H9 (cell line): ENCODE data around the gene PRMT7. TPM values are rescaled to one million over a fixed set of nuclear protein-coding genes. Genes with fewer than 3 reads are reported as not detected.

ENCODE experiments used
- DNase-seq: peaks from one replicate; pipeline ENCODE4 v3.0.0-alpha.2; 2017
- H2AFZ ChIP-seq: one replicate; pipeline ENCODE4 v1.6.1; 2013; ENCODE audit warnings: mild to moderate bottlenecking, low read length, control low read depth, moderate library complexity
- H2AK5ac ChIP-seq: 2 replicates; pipeline ENCODE4 v1.6.1; 2013; ENCODE audit warnings: low read length, control low read depth, mixed read lengths; ENCODE audit not compliant: insufficient read length
- H2BK120ac ChIP-seq: one replicate; pipeline ENCODE4 v1.6.1; 2013; ENCODE audit warnings: low read depth, mild to moderate bottlenecking, low read length, control low read depth, inconsistent platforms; ENCODE audit not compliant: poor library complexity, severe bottlenecking
- H2BK12ac ChIP-seq: 2 replicates; pipeline ENCODE4 v1.6.1; 2013; ENCODE audit warnings: low read length, control low read depth, mixed read lengths, low read depth; ENCODE audit not compliant: insufficient read length
- H2BK15ac ChIP-seq: 2 replicates; pipeline ENCODE4 v1.6.1; 2013; ENCODE audit warnings: low read depth, low read length, control low read depth
- H2BK20ac ChIP-seq: one replicate; pipeline ENCODE4 v1.6.1; 2013; ENCODE audit warnings: low read depth, mild to moderate bottlenecking, low read length, control low read depth, inconsistent platforms; ENCODE audit not compliant: poor library complexity, severe bottlenecking
- H2BK5ac ChIP-seq: 2 replicates; pipeline ENCODE4 v1.6.1; 2013; ENCODE audit warnings: low read length, control low read depth, mixed read lengths; ENCODE audit not compliant: insufficient read length
- H3K14ac ChIP-seq: 2 replicates; pipeline ENCODE4 v1.6.1; 2013; ENCODE audit warnings: low read length, control low read depth; ENCODE audit not compliant: insufficient read depth
- H3K18ac ChIP-seq: 2 replicates; pipeline ENCODE4 v1.6.1; 2013; ENCODE audit warnings: low read depth, mild to moderate bottlenecking, mixed read lengths, low read length, control low read depth; ENCODE audit not compliant: insufficient read length
- H3K23ac ChIP-seq: 2 replicates; pipeline ENCODE4 v1.6.1; 2013; ENCODE audit warnings: low read length, control low read depth, mixed read lengths, low read depth; ENCODE audit not compliant: insufficient read length
- H3K23me2 ChIP-seq: 2 replicates; pipeline ENCODE4 v1.6.1; 2013; ENCODE audit warnings: low read depth, mild to moderate bottlenecking, mixed read lengths, low read length, control low read depth; ENCODE audit not compliant: insufficient read length, poor library complexity, severe bottlenecking
- H3K27ac ChIP-seq: 2 replicates; pipeline ENCODE4 v1.5.1; 2013; ENCODE audit warnings: low read length, control low read depth, mixed read lengths, low read depth; ENCODE audit not compliant: insufficient read length
- H3K27me3 ChIP-seq: 2 replicates; pipeline ENCODE4 v1.6.1; 2013; ENCODE audit warnings: low read length, control low read depth, inconsistent platforms; ENCODE audit not compliant: insufficient read depth
- H3K4ac ChIP-seq: 2 replicates; pipeline ENCODE4 v1.6.1; 2013; ENCODE audit warnings: low read depth, mild to moderate bottlenecking, control low read depth, inconsistent platforms, low read length, moderate library complexity
- H3K4me1 ChIP-seq: 2 replicates; pipeline ENCODE4 v1.6.1; 2013; ENCODE audit warnings: low read length, control low read depth, inconsistent platforms; ENCODE audit not compliant: insufficient read depth
- H3K4me2 ChIP-seq: 2 replicates; pipeline ENCODE4 v1.6.1; 2013; ENCODE audit warnings: low read length, control low read depth, mixed read lengths; ENCODE audit not compliant: insufficient read length, insufficient read depth
- H3K56ac ChIP-seq: 2 replicates; pipeline ENCODE4 v1.6.1; 2013; ENCODE audit warnings: low read depth, mild to moderate bottlenecking, mixed read lengths, low read length, control low read depth; ENCODE audit not compliant: insufficient read length
- H3K79me1 ChIP-seq: 2 replicates; pipeline ENCODE4 v1.6.1; 2013; ENCODE audit warnings: low read depth, mild to moderate bottlenecking, moderate library complexity, low read length, control low read depth, inconsistent platforms; ENCODE audit not compliant: insufficient read depth, poor library complexity, severe bottlenecking
- H3K79me2 ChIP-seq: 2 replicates; pipeline ENCODE4 v1.6.1; 2013; ENCODE audit warnings: low read length, control low read depth, inconsistent platforms; ENCODE audit not compliant: insufficient read depth
- H3K9ac ChIP-seq: 2 replicates; pipeline ENCODE4 v1.6.1; 2013; ENCODE audit warnings: low read length, control low read depth, mixed read lengths; ENCODE audit not compliant: insufficient read length; ENCODE audit errors: extremely low read depth
- H3K9me3 ChIP-seq: one replicate; pipeline ENCODE4 v1.6.1; 2013; ENCODE audit warnings: low read depth, low read length, inconsistent platforms; ENCODE audit not compliant: control insufficient read depth
- H3T11ph ChIP-seq: one replicate; pipeline ENCODE4 v1.6.1; 2013; ENCODE audit warnings: mild to moderate bottlenecking, low read length, control low read depth, inconsistent platforms
- H4K20me1 ChIP-seq: one replicate; pipeline ENCODE4 v1.6.1; 2013; ENCODE audit not compliant: control insufficient read depth, insufficient read length, insufficient read depth
- H4K5ac ChIP-seq: 2 replicates; pipeline ENCODE4 v1.6.1; 2013; ENCODE audit warnings: low read depth, mild to moderate bottlenecking, mixed read lengths, low read length, control low read depth; ENCODE audit not compliant: insufficient read length
- H4K8ac ChIP-seq: replicated peaks from 2 replicates; pipeline ENCODE4 v1.6.1; 2013; ENCODE audit warnings: low read length, control low read depth, mixed read lengths, low read depth; ENCODE audit not compliant: insufficient read length
- H4K91ac ChIP-seq: 2 replicates; pipeline ENCODE4 v1.6.1; 2013; ENCODE audit warnings: low read depth, mild to moderate bottlenecking, moderate library complexity, mixed read lengths, low read length, control low read depth; ENCODE audit not compliant: insufficient read length
- H3K27ac Mint-ChIP-seq, 3 experiments: 2 replicates in 2 of 3; 3 replicates in 1 of 3; pipeline ENCODE4 v1.8.0; 2020 to 2021; ENCODE audit warnings: mixed read lengths in 3 of 3, mild to moderate bottlenecking in 1 of 3, moderate library complexity in 1 of 3
- H3K27me3 Mint-ChIP-seq: 2 replicates; pipeline ENCODE4 v1.8.0; 2021; ENCODE audit warnings: low read depth, mild to moderate bottlenecking, moderate library complexity, mixed read lengths
- H3K36me3 Mint-ChIP-seq, 3 experiments: 2 replicates in 2 of 3; 3 replicates in 1 of 3; pipeline ENCODE4 v1.8.0; 2020 to 2021; ENCODE audit warnings: low read depth in 3 of 3, mixed read lengths in 3 of 3; ENCODE audit not compliant: insufficient read depth in 1 of 3
- H3K4me1 Mint-ChIP-seq, 2 experiments: 2 replicates each; pipeline ENCODE4 v1.8.0; 2020; ENCODE audit warnings: mixed read lengths in 2 of 2
- H3K4me3 Mint-ChIP-seq, 2 experiments: 2 replicates in 1 of 2; 3 replicates in 1 of 2; pipeline ENCODE4 v1.8.0; 2020 to 2021; ENCODE audit warnings: mild to moderate bottlenecking in 2 of 2, mixed read lengths in 2 of 2, moderate library complexity in 1 of 2
- H3K9me3 Mint-ChIP-seq, 2 experiments: 2 replicates in 1 of 2; 3 replicates in 1 of 2; pipeline ENCODE4 v1.8.0; 2020; ENCODE audit warnings: mild to moderate bottlenecking in 2 of 2, mixed read lengths in 2 of 2, moderate library complexity in 1 of 2
- WGBS: extraction: QIAGEN DNeasy Blood & Tissue Kit; methylation state at CpG from one replicate; pipeline ENCODE4 v1.1.7; 2013; ENCODE audit warnings: missing lambda C conversion rate, low lambda C conversion rate, mixed read lengths; ENCODE audit not compliant: insufficient read length; ENCODE audit errors: extremely low coverage; 5-methylcytosine and 5-hydroxymethylcytosine counted together
- total RNA-seq: library from RNA; stranded (reverse); gene quantifications from 2 replicates; pipeline ENCODE4 v1.2.1, GENCODE V29; 2021
- TF ChIP-seq, protein P1 (sequence below): fragments of 200-600 bp; sonication (generic); conservative IDR thresholded peaks from 3 replicates; pipeline ENCODE4 v1.8.0; 2021; ENCODE audit warnings: antibody characterized with exemption, mild to moderate bottlenecking

PRMT7 gene
- total RNA-seq, 1 experiment from 2014 or later, result 56.6 TPM

DNA sequence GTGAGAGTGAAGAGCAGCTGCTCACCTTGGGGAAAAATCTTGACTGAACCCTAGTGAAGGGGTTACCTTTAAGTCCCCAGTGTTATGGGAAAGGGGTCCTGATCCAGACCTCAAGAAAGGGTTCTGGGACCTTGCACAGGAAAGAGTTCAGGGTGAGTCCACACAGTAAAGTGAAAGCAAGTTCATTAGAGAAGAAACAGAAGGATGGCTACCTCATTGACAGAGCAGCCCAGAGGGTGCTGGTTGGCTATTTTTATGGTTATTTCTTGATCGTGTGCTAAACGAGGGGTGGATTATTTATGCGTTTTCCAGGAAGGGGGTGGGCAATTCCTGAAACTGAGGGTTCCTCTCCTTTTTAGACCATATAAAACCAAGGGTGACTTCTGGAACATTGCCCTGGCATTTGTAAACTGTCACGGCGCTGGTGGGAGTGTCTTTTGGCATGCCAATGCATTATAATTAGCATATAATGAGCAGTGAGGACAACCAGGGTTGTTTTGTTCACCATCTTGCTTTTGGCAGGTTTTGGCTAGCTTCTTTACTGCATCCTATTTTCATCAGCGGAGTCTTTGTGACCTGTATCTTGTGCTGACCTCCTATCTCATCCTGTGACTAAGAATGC lies 79.0 kb downstream of the PRMT7 start:
- H4K20me1 ChIP-seq, result no peaks in the 10 kb centered on the region
- no peaks in the 10 kb centered on the region for H3K23me2 ChIP-seq
- H4K91ac ChIP-seq, result no peak overlapping the region
- no peak overlapping the region for H4K8ac ChIP-seq
- no peak overlapping the region for H2AFZ ChIP-seq
- H2BK15ac ChIP-seq, result no peak overlapping the region
- H3K4ac ChIP-seq, result no peak overlapping the region
- no peak overlapping the region for H2BK12ac ChIP-seq
- DNase-seq, result no peak
- no peak overlapping the region for H2BK20ac ChIP-seq
- H3T11ph ChIP-seq, result no peak overlapping the region
- H3K27me3 Mint-ChIP-seq, result peaks cover 1% of the 10 kb centered on the region; the same call in 1 of the 2 replicates
- 0 out of 7 replicates have a peak overlapping the region, but pooled peaks of 1 of the 3 experiments have one; percentile 33 for H3K27ac Mint-ChIP-seq
- H3K9ac ChIP-seq, result no peak overlapping the region
- no peak overlapping the region for H3K4me3 Mint-ChIP-seq
- no peaks in the 10 kb centered on the region for H3K27me3 ChIP-seq
- H3K18ac ChIP-seq, result no peak overlapping the region
- no peak overlapping the region for H2BK5ac ChIP-seq
- no peak overlapping the region for H2AK5ac ChIP-seq
- H3K27ac ChIP-seq, result no peak overlapping the region
- H3K23ac ChIP-seq, result no peak overlapping the region
- H3K36me3 Mint-ChIP-seq, result no peaks in the 10 kb centered on the region
- H3K9me3 Mint-ChIP-seq, result no peaks in the 10 kb centered on the region; a peak in 1 of 5 replicates
- H3K9me3 ChIP-seq, result no peaks in the 10 kb centered on the region
- TF ChIP-seq, protein P1, sequence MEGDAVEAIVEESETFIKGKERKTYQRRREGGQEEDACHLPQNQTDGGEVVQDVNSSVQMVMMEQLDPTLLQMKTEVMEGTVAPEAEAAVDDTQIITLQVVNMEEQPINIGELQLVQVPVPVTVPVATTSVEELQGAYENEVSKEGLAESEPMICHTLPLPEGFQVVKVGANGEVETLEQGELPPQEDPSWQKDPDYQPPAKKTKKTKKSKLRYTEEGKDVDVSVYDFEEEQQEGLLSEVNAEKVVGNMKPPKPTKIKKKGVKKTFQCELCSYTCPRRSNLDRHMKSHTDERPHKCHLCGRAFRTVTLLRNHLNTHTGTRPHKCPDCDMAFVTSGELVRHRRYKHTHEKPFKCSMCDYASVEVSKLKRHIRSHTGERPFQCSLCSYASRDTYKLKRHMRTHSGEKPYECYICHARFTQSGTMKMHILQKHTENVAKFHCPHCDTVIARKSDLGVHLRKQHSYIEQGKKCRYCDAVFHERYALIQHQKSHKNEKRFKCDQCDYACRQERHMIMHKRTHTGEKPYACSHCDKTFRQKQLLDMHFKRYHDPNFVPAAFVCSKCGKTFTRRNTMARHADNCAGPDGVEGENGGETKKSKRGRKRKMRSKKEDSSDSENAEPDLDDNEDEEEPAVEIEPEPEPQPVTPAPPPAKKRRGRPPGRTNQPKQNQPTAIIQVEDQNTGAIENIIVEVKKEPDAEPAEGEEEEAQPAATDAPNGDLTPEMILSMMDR, result no peak
- H4K5ac ChIP-seq, result no peak overlapping the region
- no peak overlapping the region for H3K56ac ChIP-seq
- H3K79me2 ChIP-seq, result no peaks in the 10 kb centered on the region
- peaks cover 11% of the 10 kb centered on the region; the same call in 1 of the 2 replicates for H3K4me1 ChIP-seq
- no peak overlapping the region for H3K14ac ChIP-seq
- H3K79me1 ChIP-seq, result no peaks in the 10 kb centered on the region
- H3K4me1 Mint-ChIP-seq, result peaks cover 56 to 61% of the 10 kb centered on the region in 2 experiments
- no peak overlapping the region for H2BK120ac ChIP-seq
- no peak overlapping the region for H3K4me2 ChIP-seq
- WGBS, result no CpG with 5 or more reads among the region's 6 CpGs
